Measurements from ENCODE around the gene SCN4B.

SCN4B gene

DNA sequence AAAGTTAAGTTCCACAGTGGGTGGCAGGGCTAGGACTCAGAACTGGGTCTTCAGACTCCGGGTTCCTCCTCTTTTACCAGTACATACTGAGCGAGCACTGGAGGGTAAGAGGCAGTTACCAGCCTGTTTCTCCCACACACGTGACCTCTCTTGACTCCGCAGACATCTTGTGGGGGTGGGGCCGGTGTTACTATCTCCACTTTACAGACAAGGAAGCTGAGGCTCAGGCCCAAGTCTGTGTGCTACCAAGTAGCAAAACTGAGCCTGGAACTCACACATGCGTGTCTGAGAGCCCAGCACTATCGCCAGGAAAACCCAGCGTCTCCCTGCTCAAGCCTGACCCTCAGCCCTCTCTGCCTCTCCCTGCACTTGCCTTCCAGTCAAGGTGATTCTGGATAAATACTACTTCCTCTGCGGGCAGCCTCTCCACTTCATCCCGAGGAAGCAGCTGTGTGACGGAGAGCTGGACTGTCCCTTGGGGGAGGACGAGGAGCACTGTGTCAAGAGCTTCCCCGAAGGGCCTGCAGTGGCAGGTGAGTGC is 49.8 kb downstream of the SCN4B start:
- FAIRE-seq (no peak), DNase-seq (ENCODE audit: insufficient read length) (no peak)
- no peak for TF ChIP-seq POLR2AphosphoS5 (IDR thresholded peaks at IDR 0.05; ENCODE audit: low read depth, low read length)

DNA sequence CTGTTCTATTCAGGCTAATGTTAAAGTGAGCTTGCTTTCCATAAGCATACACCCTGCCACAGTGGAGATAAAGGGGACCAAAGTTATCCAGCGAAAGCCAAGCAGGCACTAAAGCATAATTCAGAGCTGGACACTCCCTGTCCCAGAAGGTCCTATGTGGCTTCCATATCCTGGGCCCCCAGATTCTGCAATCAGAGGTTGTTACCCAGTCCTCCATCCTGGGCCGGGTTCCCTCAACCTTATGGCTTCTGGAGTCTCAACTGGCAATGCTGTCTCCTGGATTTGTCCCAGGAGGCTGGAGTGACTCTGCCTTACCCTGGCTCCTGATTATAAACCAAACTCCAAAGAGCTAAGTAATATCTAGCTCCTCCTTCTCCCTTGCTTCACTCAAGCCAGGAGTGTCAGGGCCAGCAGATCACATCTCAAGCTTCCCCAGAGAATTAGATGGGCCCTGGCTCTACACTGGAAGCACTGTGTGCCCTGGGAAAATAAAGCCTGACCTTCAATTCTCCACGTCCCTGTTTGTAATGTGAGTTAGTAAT is 51.9 kb downstream of the SCN4B start:
- DNase-seq (ENCODE audit: insufficient read length), result no peak
- no peak for TF ChIP-seq POLR2A (IDR thresholded peaks at IDR 0.05; ENCODE audit: low read depth, low read length)
- TF ChIP-seq POLR2AphosphoS5 (IDR thresholded peaks at IDR 0.05; ENCODE audit: low read depth, low read length), result no peak
- TF ChIP-seq TAF1 (IDR thresholded peaks at IDR 0.05; ENCODE audit: borderline replicate concordance, low read depth, low read length), result no peak

DNA sequence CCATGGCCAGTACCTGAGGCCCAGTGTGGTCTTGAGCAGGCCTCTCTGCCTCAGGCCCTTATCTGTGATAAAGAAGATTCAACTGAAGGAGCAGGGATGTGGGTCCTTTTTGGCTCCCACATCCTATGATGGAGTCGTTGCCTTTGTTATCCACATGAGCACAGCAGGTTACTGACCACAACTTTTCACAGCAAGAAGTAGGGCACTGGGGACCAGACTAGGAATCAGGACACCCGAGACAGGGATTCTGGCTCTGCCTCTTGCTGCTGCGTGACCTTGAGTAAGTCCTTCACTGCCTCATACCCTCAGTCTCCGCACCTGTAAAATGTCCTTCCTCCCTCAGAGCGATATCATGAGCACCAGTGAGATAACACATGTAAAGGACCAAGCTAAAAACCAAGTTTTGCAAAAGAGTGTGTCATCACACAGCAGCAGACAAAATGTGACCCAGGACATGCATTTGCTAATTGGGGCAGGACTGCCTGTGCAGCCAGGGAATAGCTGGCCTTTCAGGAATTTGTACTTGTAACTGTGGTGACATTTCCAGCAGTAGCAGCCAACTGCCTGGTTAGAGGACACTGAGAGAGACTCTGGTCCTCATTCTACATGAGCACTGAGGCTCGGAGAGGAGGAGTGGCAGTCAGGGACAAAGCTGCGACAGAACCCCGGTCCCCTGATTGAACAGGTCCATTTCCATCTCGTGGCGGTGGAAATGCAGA is 52.6 kb downstream of the SCN4B start:
- DNase-seq (ENCODE audit: insufficient read length), result no peak
- FAIRE-seq, result no peak
- no peak for TF ChIP-seq POLR2AphosphoS5 (IDR thresholded peaks at IDR 0.05; ENCODE audit: low read depth, low read length)
- TF ChIP-seq POLR2A (IDR thresholded peaks at IDR 0.05; ENCODE audit: low read depth, low read length), result no peak
- no peak for TF ChIP-seq TAF1 (IDR thresholded peaks at IDR 0.05; ENCODE audit: borderline replicate concordance, low read depth, low read length)

More for the DNA sequence above, 51.9 kb downstream of the SCN4B start:
- FAIRE-seq, result no peak

DNA sequence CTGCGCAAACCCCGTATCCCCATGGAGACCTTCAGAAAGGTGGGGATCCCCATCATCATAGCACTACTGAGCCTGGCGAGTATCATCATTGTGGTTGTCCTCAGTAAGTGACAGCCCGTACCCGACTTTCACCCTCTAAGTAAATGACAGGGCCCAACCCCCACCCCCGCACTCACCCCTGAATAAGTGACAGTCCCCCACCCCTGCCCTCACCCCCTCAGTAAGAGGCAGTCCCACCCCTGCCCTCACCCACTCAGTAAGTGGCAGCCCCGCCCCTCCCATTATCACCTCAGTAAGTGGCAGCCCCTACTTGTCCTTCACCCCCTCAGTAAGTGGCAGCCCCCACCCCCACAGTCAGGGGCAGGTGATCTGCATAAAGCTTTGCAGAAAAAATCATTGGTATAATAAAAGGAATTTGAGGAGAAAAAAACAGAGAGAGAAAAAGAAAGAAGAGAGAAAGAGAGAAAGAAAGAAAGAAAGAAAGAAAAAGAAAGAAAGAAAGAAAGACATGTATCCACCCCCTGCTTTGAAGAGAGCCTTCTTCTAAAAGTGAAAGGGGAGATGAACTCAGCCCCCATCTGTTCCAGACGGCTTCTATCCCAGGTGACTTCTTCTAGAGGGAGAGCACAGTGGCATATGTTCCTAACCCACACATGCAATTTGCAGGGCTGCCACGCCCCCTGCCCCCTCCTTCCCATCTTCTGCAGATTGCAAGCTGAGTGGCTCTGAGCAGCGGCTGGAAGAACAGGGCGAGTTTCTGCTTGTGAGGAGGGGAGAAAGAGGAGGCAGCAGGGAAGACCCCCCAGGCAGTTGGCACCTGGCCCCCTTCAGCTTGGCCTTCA is 53.4 kb downstream of the SCN4B start:
- DNase-seq (ENCODE audit: insufficient read length), result no peak

DNA sequence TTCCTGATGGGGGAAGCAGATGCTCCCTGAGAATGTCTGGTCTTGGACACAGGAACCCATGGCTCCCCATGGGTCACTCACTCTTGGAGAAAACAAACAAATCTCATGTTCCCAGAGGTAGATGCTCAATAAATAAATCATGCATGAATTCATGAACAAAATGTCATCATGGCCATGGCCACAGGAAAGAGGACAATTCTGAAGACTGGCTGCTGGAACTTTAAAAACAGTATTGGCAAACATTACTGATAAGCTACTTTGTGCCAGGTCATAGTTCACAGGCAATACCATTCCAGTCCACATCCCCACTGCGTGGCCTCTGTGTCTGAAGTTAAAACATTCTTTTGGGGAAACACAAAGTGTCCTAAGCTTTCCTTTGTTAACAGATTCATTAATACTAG is 56.7 kb downstream of the SCN4B start:
- DNase-seq (ENCODE audit: insufficient read length), result no peak
- FAIRE-seq, result no peak
- TF ChIP-seq TAF1 (IDR thresholded peaks at IDR 0.05; ENCODE audit: borderline replicate concordance, low read depth, low read length) (no peak), POLR2AphosphoS5 (IDR thresholded peaks at IDR 0.05; ENCODE audit: low read depth, low read length) (no peak), POLR2A (IDR thresholded peaks at IDR 0.05; ENCODE audit: low read depth, low read length) (no peak)

More for the DNA sequence above, 53.4 kb downstream of the SCN4B start:
- no peak for FAIRE-seq
- TF ChIP-seq POLR2A (IDR thresholded peaks at IDR 0.05; ENCODE audit: low read depth, low read length) (no peak), POLR2AphosphoS5 (IDR thresholded peaks at IDR 0.05; ENCODE audit: low read depth, low read length) (no peak), TAF1 (IDR thresholded peaks at IDR 0.05; ENCODE audit: borderline replicate concordance, low read depth, low read length) (no peak)

DNA sequence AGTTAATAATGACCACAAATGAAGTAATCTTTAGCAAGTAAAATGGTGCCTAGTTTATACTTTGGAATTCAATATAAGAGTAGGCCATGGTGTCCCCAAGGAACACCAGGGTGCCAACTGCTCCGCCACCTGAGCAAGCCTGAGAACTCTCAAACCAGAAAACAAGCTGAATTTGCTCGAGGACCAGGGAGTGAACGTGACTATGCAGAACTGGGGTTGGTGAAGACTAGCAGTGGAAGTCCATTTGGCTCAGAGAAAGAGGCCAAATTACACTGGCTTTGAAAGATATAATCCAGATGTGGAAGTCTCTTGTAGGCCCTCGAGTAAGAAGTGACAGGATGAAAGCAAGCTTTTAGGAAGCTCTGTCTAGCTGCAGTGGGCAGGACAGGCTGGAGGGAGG is 57.1 kb downstream of the SCN4B start:
- FAIRE-seq, result no peak
- TF ChIP-seq TAF1 (IDR thresholded peaks at IDR 0.05; ENCODE audit: borderline replicate concordance, low read depth, low read length) (no peak), POLR2A (IDR thresholded peaks at IDR 0.05; ENCODE audit: low read depth, low read length) (no peak), POLR2AphosphoS5 (IDR thresholded peaks at IDR 0.05; ENCODE audit: low read depth, low read length) (no peak)
- DNase-seq (ENCODE audit: insufficient read length), result no peak

DNA sequence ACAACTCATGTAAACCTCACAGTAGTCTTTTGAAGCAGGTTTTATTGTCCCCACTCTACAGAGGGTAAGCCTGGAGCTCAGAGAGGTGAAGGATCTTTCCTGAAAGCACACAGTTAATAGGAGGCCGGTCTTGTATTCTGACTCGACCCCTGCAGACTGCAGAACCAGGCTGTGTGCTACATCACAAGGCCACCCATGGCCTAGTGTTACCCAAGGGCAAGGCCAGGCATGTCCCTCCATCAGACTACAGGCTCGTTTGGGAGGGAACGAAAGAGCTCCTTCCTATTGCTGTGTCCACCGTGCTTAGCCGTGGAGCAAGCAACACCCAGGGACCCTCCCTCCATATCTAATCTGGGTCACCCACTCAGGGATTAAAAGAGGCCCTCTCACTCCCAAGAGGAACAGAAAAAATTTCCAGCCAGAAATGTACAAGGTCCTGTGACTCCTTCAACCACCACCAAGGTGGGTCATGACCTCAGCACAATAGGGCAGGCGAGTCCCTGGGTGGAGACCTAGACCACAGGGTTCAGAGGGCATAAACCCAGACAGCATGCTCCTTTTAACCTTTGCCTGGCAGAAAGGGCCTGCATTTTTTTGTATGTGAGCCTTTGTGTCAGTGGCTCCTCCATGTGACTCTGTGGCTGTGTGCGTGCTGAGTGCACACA is 59.6 kb downstream of the SCN4B start:
- TF ChIP-seq TAF1 (IDR thresholded peaks at IDR 0.05; ENCODE audit: borderline replicate concordance, low read depth, low read length) (no peak), POLR2A (IDR thresholded peaks at IDR 0.05; ENCODE audit: low read depth, low read length) (no peak), POLR2AphosphoS5 (IDR thresholded peaks at IDR 0.05; ENCODE audit: low read depth, low read length) (no peak)
- no peak for FAIRE-seq
- DNase-seq (ENCODE audit: insufficient read length), result no peak

DNA sequence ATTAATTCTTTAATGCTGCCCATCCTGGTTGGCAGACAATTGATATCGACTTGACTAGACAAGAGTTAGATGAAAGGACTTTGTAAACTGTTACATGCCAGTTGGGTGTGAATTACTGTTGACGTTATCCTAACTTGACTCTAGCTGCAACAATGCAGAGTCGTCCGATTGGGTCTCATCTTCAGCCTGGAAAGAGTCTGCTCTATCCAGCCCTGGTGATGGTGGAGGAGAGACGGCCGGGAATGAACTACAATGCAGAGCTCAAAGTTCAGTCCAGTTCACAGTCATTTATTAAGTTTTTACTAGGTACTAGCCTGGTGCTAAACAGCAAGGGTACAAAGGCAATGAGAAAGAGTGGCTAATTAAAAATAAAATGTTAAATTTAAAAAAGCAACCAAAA is 60.9 kb downstream of the SCN4B start:
- DNase-seq (ENCODE audit: insufficient read length) (no peak), FAIRE-seq (no peak)
- no peak for TF ChIP-seq TAF1 (IDR thresholded peaks at IDR 0.05; ENCODE audit: borderline replicate concordance, low read depth, low read length)
- no peak for TF ChIP-seq POLR2A (IDR thresholded peaks at IDR 0.05; ENCODE audit: low read depth, low read length)
- no peak for TF ChIP-seq POLR2AphosphoS5 (IDR thresholded peaks at IDR 0.05; ENCODE audit: low read depth, low read length)

DNA sequence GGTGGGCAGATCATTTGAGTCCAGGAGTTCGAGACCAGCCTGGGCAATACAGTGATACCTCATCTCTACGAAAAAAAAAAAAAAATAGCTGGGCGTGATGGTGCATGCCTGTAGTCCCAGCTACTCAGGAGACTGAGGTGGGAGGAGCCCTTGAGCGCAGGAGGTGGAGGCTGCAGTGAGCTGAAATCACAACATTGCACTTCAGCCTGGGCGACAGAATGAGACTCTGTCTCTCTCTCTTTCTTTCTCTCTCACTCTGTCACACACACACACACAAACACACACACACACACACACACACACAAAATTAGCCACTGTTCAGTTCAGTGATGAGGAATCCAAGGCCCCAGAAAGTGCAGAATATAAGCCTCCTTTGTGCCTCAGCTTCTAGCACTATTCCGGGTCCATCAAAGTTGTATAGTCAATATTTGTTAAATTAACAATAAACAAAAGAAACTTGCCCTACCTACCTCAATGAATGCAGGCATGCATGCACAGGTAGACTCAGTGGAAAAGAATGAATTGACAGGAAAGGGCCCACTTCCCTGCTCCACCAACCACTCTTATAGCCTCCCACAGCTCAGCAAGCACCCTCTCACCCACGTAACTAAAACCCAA is 62.0 kb downstream of the SCN4B start:
- FAIRE-seq (no peak), DNase-seq (ENCODE audit: insufficient read length) (no peak)
- no peak for TF ChIP-seq POLR2A (IDR thresholded peaks at IDR 0.05; ENCODE audit: low read depth, low read length)
- no peak for TF ChIP-seq POLR2AphosphoS5 (IDR thresholded peaks at IDR 0.05; ENCODE audit: low read depth, low read length)
- TF ChIP-seq TAF1 (IDR thresholded peaks at IDR 0.05; ENCODE audit: borderline replicate concordance, low read depth, low read length), result no peak

DNA sequence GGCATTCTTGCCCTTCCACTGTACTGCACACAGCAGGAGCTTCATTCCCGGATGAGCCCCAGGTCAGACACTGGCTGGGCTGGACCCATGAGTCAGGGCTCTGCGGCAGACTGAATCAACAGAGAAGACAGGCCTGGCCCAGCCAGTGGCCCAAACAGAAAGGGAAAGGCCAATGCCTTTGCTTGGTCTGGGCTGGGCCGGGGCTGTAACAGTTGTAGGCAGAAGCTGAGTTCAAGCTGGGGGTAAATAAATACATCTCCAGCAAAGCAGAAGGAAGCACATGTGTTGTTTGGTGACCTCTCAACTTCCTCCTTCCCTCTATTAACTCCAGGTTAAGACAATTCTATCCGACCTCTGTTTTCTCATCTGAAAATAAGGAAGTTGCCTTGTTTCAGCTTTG is 64.1 kb downstream of the SCN4B start:
- FAIRE-seq (no peak), DNase-seq (ENCODE audit: insufficient read length) (no peak)
- TF ChIP-seq POLR2A (IDR thresholded peaks at IDR 0.05; ENCODE audit: low read depth, low read length) (no peak), TAF1 (IDR thresholded peaks at IDR 0.05; ENCODE audit: borderline replicate concordance, low read depth, low read length) (no peak), POLR2AphosphoS5 (IDR thresholded peaks at IDR 0.05; ENCODE audit: low read depth, low read length) (no peak)

DNA sequence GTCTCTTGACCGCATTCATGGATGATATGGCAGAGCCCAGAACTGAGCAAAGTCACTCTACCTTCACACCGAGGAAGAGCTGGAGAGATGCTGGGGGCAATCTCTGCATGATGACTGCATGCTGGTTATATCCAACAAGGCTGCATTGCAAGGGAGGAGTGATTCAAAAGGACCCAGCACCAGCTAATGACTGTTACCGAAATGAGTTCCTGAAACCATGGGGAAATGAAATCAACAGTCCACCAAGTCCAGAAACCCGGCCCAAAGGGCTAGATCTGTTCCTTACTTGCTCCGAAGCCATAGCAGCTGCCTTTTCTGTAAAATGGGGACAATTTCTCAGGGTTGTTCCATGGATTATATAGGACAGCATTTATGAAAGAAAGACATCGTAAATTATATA is 64.7 kb downstream of the SCN4B start:
- DNase-seq (ENCODE audit: insufficient read length), result no peak
- no peak for FAIRE-seq
- TF ChIP-seq POLR2AphosphoS5 (IDR thresholded peaks at IDR 0.05; ENCODE audit: low read depth, low read length), result no peak
- no peak for TF ChIP-seq POLR2A (IDR thresholded peaks at IDR 0.05; ENCODE audit: low read depth, low read length)
- TF ChIP-seq TAF1 (IDR thresholded peaks at IDR 0.05; ENCODE audit: borderline replicate concordance, low read depth, low read length), result no peak
